ENCODE data around the gene APOO. TPM values are rescaled to one million over a fixed set of nuclear protein-coding genes. Genes with fewer than 3 reads are reported as not detected.

APOO gene
- total RNA-seq, 2 donors from 2014 or later, result 7.5 to 9.9 TPM

GRCh38 chrX:23821847-23822246 lies 85.9 kb downstream of the APOO start:
- ATAC-seq (no peak), DNase-seq (no peak)
- TF ChIP-seq, protein P1, sequence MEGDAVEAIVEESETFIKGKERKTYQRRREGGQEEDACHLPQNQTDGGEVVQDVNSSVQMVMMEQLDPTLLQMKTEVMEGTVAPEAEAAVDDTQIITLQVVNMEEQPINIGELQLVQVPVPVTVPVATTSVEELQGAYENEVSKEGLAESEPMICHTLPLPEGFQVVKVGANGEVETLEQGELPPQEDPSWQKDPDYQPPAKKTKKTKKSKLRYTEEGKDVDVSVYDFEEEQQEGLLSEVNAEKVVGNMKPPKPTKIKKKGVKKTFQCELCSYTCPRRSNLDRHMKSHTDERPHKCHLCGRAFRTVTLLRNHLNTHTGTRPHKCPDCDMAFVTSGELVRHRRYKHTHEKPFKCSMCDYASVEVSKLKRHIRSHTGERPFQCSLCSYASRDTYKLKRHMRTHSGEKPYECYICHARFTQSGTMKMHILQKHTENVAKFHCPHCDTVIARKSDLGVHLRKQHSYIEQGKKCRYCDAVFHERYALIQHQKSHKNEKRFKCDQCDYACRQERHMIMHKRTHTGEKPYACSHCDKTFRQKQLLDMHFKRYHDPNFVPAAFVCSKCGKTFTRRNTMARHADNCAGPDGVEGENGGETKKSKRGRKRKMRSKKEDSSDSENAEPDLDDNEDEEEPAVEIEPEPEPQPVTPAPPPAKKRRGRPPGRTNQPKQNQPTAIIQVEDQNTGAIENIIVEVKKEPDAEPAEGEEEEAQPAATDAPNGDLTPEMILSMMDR (IDR thresholded peaks at IDR 0.05), result no peak
- TF ChIP-seq POLR2A (IDR thresholded peaks at IDR 0.05), result no peak
- H3K27me3 ChIP-seq, result no peaks in the 10 kb centered on the region
- WGBS, 2 donors, result 50 to 90% methylated on average over 1 to 2 of the region's 2 CpGs
- H3K4me3 ChIP-seq, result no peak overlapping the region
- H3K9me3 ChIP-seq, result no peaks in the 10 kb centered on the region
- H3K36me3 ChIP-seq (replicated peaks in 1 of 2; ENCODE audit: insufficient read depth in 1 of 2, low read depth in 2 of 2), result no peaks in the 10 kb centered on the region
- H3K4me1 ChIP-seq, result no peaks in the 10 kb centered on the region
- peak overlapping the region; percentile 17 to 69 (median 64) for H3K27ac ChIP-seq
- intact Hi-C loops (cut with DNase I), result no loop called here

DNA sequence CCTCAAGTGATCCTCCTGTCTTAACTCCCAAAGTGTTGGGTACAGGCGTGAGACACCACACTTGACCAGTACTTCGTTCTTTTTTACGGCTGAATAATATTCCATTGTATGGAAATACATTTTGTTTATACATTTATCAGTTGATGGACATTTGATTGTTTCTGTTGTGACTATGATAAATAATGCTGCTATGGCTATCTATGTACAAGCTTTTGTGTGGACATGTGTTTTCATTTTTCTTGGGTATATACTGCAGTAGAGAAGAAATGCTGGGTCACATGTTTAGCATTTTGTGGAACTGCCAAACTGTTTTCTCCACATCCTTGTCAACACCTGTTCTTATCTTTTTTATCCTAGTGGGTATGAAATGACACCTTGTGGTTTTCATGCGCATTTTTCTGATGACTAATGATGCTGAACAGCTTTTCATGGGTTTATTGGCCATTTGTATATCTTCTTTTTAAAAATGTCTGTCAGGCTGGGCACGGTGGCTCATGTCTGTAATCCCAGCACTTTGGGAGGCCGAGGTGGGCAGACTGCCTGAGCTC lies 87.4 kb downstream of the APOO start:
- Histone ChIP-seq H3K4me3 (no peak overlapping the region), H3K9me3 (no peaks in the 10 kb centered on the region), H3K27me3 (no peaks in the 10 kb centered on the region), H3K4me1 (no peaks in the 10 kb centered on the region), H3K27ac (peak overlapping the region in 1 of 4 donors; percentile 25), H3K36me3 (replicated peaks in 1 of 2; ENCODE audit: insufficient read depth in 1 of 2, low read depth in 2 of 2) (no peaks in the 10 kb centered on the region)
- 60 to 72% methylated on average over 5 to 6 of the region's 6 CpGs for WGBS, 2 donors
- intact Hi-C loops (cut with DNase I), result no loop called here
- TF ChIP-seq POLR2A (IDR thresholded peaks at IDR 0.05), result no peak
- TF ChIP-seq, protein P1 (IDR thresholded peaks at IDR 0.05), result peak in 1 of 7 experiments; percentile 13
- no peak for DNase-seq
- ATAC-seq, result no peak

GRCh38 chrX:23819385-23820234 lies 88.1 kb downstream of the APOO start:
- ATAC-seq, result no peak
- no peak for DNase-seq
- TF ChIP-seq, protein P1 (IDR thresholded peaks at IDR 0.05), result no peak
- no peak for TF ChIP-seq POLR2A (IDR thresholded peaks at IDR 0.05)
- intact Hi-C loops (cut with DNase I), result no loop called here
- no peaks in the 10 kb centered on the region for H3K4me1 ChIP-seq
- peak overlapping the region in 1 of 4 donors; percentile 25 for H3K27ac ChIP-seq
- no peaks in the 10 kb centered on the region for H3K36me3 ChIP-seq (replicated peaks in 1 of 2; ENCODE audit: insufficient read depth in 1 of 2, low read depth in 2 of 2)
- no peak overlapping the region for H3K4me3 ChIP-seq
- no peaks in the 10 kb centered on the region for H3K27me3 ChIP-seq
- H3K9me3 ChIP-seq, result no peaks in the 10 kb centered on the region
- WGBS, 2 donors, result 82 to 91% methylated on average over 6 to 7 of the region's 10 CpGs

- Histone ChIP-seq H3K27me3 (no peaks in the 10 kb centered on the region), H3K4me1 (no peaks in the 10 kb centered on the region), H3K36me3 (replicated peaks in 1 of 2; ENCODE audit: insufficient read depth in 1 of 2, low read depth in 2 of 2) (no peaks in the 10 kb centered on the region), H3K27ac (no peak overlapping the region), H3K9me3 (no peaks in the 10 kb centered on the region), H3K4me3 (no peak overlapping the region)
- ATAC-seq, result no peak
- no peak for DNase-seq
- WGBS, 2 donors, result 94 to 96% methylated on average over 3 of the region's 3 CpGs
- TF ChIP-seq, protein P1 (IDR thresholded peaks at IDR 0.05), result no peak
- no peak for TF ChIP-seq POLR2A (IDR thresholded peaks at IDR 0.05)
- intact Hi-C loops (cut with DNase I), result no loop called here
These were observed 89.8 kb downstream of the APOO start for GRCh38 chrX:23817979-23818336.
